Heart left ventricle (tissue), 13 donors: Measurements from ENCODE around the gene CCM2L.

Source experiments
- CTCF ChIP-seq, 12 donors: fragments of 200-600 bp; sonication (generic) in 4 of 12; IDR thresholded peaks; one replicate each; pipeline versions ENCODE4 v1.5.0 to v1.8.0; 2018 to 2022; ENCODE audit warnings: antibody characterized with exemption in 12 of 12, mild to moderate bottlenecking in 5 of 12
- POLR2A ChIP-seq, 2 donors: fragments of 450-650 bp; IDR thresholded peaks; one replicate each; pipeline ENCODE4 v1.6.1; 2017; ENCODE audit warnings: antibody characterized with exemption in 2 of 2, mild to moderate bottlenecking in 2 of 2, moderate library complexity in 2 of 2
- donor health status: ischemic (EF 13 %, LVEDD 7.1; RV severe dilation, severe dysfunction).
- donor health status: DM: no; HTN: yes; CAD: no.
- donor health status: DM: no; HTN: no; CAD: no.
- donor health status: ischemic (EF 25% LVEDD 6.9; RV normal size, moderate dysfunction).
- donor health status: ischemic (EF 25% LVEDD 5.7; RV mildly dilated, moderate dysfunction).
- donor health status: ischemic (EF 35%, LVEDD 5.7; RV mildly dilated, moderate dysfunction).
- donor health status: nonischemic (EF 11% LVEDD 7.7; RV severe dilation, severe dysfunction).
- donor health status: DM: yes; HTN: yes; CAD: no.
- donor health status: PGD.
- donor health status: ischemic (EF 29% LVEDD 5.4; RV normal size, mild dysfunction).
- donor health status: nonischemic (EF 23%, LVEDD 6.1; RV moderate dilation, normal function).

GRCh38 chr20:32034581-32035425 is 24.6 kb downstream of the CCM2L start:
- TF ChIP-seq CTCF (IDR thresholded peaks at IDR 0.05) (peak in 7 of 12 donors; percentile 6 to 37 (median 17)), POLR2A (IDR thresholded peaks at IDR 0.05) (no peak)
